HepG2 (cell line): ENCODE measurements around the gene JAM2. TPM values are rescaled to one million over a fixed set of nuclear protein-coding genes. Genes with fewer than 3 reads are reported as not detected.

Experiments used
- ATAC-seq: fragments of 200-7000 bp; cut with Tn5 transposase; 3 replicates; pipeline ENCODE4 v1.9.1; 2020; ENCODE audit warnings: mild to moderate bottlenecking, moderate library complexity
- BruUV-seq: library from RNA; stranded (reverse); fragments of 400-500 nt; replicated peaks from 2 replicates; lab custom pipeline; 2021; lab: Mats Ljungman, UMichigan
- CTCF ChIA-PET: fragments of 300-600 bp; formaldehyde crosslinking; extraction: SDS; loops from one replicate; lab custom pipeline; 2021; ENCODE audit warnings: low total read pairs, inconsistent platforms, low intra/inter-chr PET ratio; lab: Yijun Ruan, JAX
- POLR2A ChIA-PET: fragments of 350-600 bp; sonication (Branson Sonifier 250); formaldehyde crosslinking; loops from one replicate; lab custom pipeline; 2020; ENCODE audit warnings: antibody characterized with exemption, inconsistent platforms; lab: Yijun Ruan, JAX
- DNase-seq: peaks from one replicate; pipeline ENCODE4 v3.0.0-alpha.2; 2015; ENCODE audit warnings: low spot score
- FAIRE-seq: peaks from 3 replicates; lab custom pipeline; 2011; peaks lifted over from hg19 to GRCh38; lab: Jason Lieb, UNC
- H2AFZ ChIP-seq: one replicate; pipeline ENCODE4 v1.6.1; 2011; ENCODE audit warnings: low read length, inconsistent platforms
- H3K27ac ChIP-seq: fragments of 300-600 bp; 3 replicates; pipeline ENCODE4 v1.8.0; 2011; ENCODE audit warnings: mixed run types, mild to moderate bottlenecking, mixed read lengths, low read length, inconsistent platforms; ENCODE audit not compliant: insufficient read depth; ENCODE audit errors: extremely low read length
- H3K27me3 ChIP-seq, 2 experiments: fragments of 200-600 bp in 1 of 2; 2 replicates in 1 of 2; 3 replicates in 1 of 2; pipeline versions ENCODE4 v1.6.0 to v1.8.0; 2011; ENCODE audit warnings: low read length in 2 of 2, mild to moderate bottlenecking in 2 of 2, moderate library complexity in 2 of 2, inconsistent platforms in 1 of 2; ENCODE audit not compliant: insufficient read depth in 2 of 2, control insufficient read depth in 1 of 2
- H3K36me3 ChIP-seq, 2 experiments: fragments of 200-600 bp in 1 of 2; replicated peaks in 1 of 2; 2 replicates in 1 of 2; 3 replicates in 1 of 2; pipeline versions ENCODE4 v1.5.1 to v1.8.0; 2011; ENCODE audit warnings: low read length in 2 of 2, inconsistent platforms in 1 of 2; ENCODE audit not compliant: insufficient read depth in 2 of 2, control insufficient read depth in 1 of 2
- H3K4me1 ChIP-seq: 2 replicates; pipeline ENCODE4 v1.5.1; 2012; ENCODE audit warnings: low read length, inconsistent platforms; ENCODE audit not compliant: insufficient read depth
- H3K4me2 ChIP-seq: 2 replicates; pipeline ENCODE4 v1.6.0; 2011; ENCODE audit warnings: low read depth, low read length, inconsistent platforms
- H3K4me3 ChIP-seq, 3 experiments: fragments of 200-600 bp in 1 of 3; sonication (generic), shearing (Covaris generic) in 1 of 3; replicated peaks in 1 of 3; 2 replicates each; pipeline ENCODE4 v1.5.1; 2011 to 2016; ENCODE audit warnings: low read length in 3 of 3, inconsistent platforms in 2 of 3, low read depth in 2 of 3, mild to moderate bottlenecking in 2 of 3, control low read depth in 1 of 3, mixed read lengths in 1 of 3; ENCODE audit not compliant: insufficient read depth in 1 of 3
- H3K79me2 ChIP-seq: one replicate; pipeline ENCODE4 v1.6.1; 2011; ENCODE audit warnings: low read length, inconsistent platforms; ENCODE audit not compliant: insufficient read depth
- H3K9ac ChIP-seq: 2 replicates; pipeline ENCODE4 v1.6.0; 2011; ENCODE audit warnings: mild to moderate bottlenecking, low read depth, low read length, inconsistent platforms; ENCODE audit not compliant: insufficient read depth
- H3K9me3 ChIP-seq: 2 replicates; pipeline ENCODE4 v1.5.1; 2012; ENCODE audit warnings: mild to moderate bottlenecking, low read length
- H4K20me1 ChIP-seq: 2 replicates; pipeline ENCODE4 v1.6.0; 2011; ENCODE audit warnings: inconsistent platforms, mild to moderate bottlenecking, low read length, moderate library complexity; ENCODE audit not compliant: insufficient read depth
- FOXA3 ChIP-seq: IDR thresholded peaks from 2 replicates; pipeline ENCODE4 v1.6.1; 2016; ENCODE audit warnings: missing genetic modification reagents, missing compliant biosample characterization
- KAT8 ChIP-seq: IDR thresholded peaks from 2 replicates; pipeline ENCODE4 v1.6.1; 2016; ENCODE audit warnings: missing genetic modification reagents, missing compliant biosample characterization
- SIX1 ChIP-seq: sonication (generic); formaldehyde crosslinking; IDR thresholded peaks from 2 replicates; pipeline ENCODE4 v1.4.0; 2020; ENCODE audit warnings: missing genetic modification reagents, borderline replicate concordance
- SNAPC5 ChIP-seq: sonication (generic); formaldehyde crosslinking; IDR thresholded peaks from 2 replicates; pipeline ENCODE4 v1.8.1; 2023; ENCODE audit warnings: mild to moderate bottlenecking, missing genetic modification reagents, borderline replicate concordance
- ZNF160 ChIP-seq: sonication (generic); formaldehyde crosslinking; IDR thresholded peaks from 2 replicates; pipeline ENCODE4 v1.8.0; 2022; ENCODE audit warnings: mild to moderate bottlenecking, inconsistent platforms, missing genetic modification reagents
- ZNF431 ChIP-seq: sonication (generic); formaldehyde crosslinking; IDR thresholded peaks from 2 replicates; pipeline ENCODE4 v1.9.0; 2022; ENCODE audit warnings: missing genetic modification reagents, low read depth, mild to moderate bottlenecking, borderline replicate concordance
- ZNF496 ChIP-seq: sonication (generic); formaldehyde crosslinking; IDR thresholded peaks from 2 replicates; pipeline ENCODE4 v1.8.1; 2023; ENCODE audit warnings: mild to moderate bottlenecking, moderate library complexity, missing genetic modification reagents; ENCODE audit not compliant: insufficient replicate concordance
- ZNF556 ChIP-seq: sonication (generic); formaldehyde crosslinking; IDR thresholded peaks from 2 replicates; pipeline ENCODE4 v1.4.0; 2020; ENCODE audit warnings: mild to moderate bottlenecking, missing genetic modification reagents, borderline replicate concordance
- ZNF615 ChIP-seq: sonication (generic); formaldehyde crosslinking; IDR thresholded peaks from 2 replicates; pipeline ENCODE4 v1.5.0; 2020; ENCODE audit warnings: mild to moderate bottlenecking, missing genetic modification reagents, borderline replicate concordance
- WGBS: methylation state at CpG from one replicate; pipeline ENCODE4 v1.1.6; 2017; ENCODE audit warnings: low lambda C conversion rate; 5-methylcytosine and 5-hydroxymethylcytosine counted together
- in situ Hi-C: cut with HindIII; loops from 2 replicates; pipeline ENCODE4 v1.10.0; 2017; ENCODE audit warnings: low pct_unique_long_range_greater_than_20kb; ENCODE audit not compliant: extremely low pct_ligation_motif_present
- intact Hi-C: fragments of 100-400 bp; cut with micrococcal nuclease; formaldehyde crosslinking; loops from one replicate; pipeline ENCODE4 v1.10.0; 2022; ENCODE audit not compliant: unreplicated experiment
- polyA plus RNA-seq, 8 experiments: library from polyadenylated mRNA; depleted of rRNA in 3 of 8; stranded (reverse) in 7 of 8; unstranded in 1 of 8; fragments of >200 nt; fragmentation: Illumina TruSeq in 4 of 8; extraction: Trizol in 4 of 8; gene quantifications; 2 replicates each; pipeline versions ENCODE4 v1.2.1 to v1.2.3, GENCODE V29; 2011 to 2016; ENCODE audit warnings: low read depth in 4 of 8, missing spikeins in 1 of 8, mixed read lengths in 1 of 8; ENCODE audit not compliant: insufficient read depth in 1 of 8
- total RNA-seq, 5 experiments: library from RNA; depleted of rRNA; stranded (reverse); fragments of >200 nt; fragmentation: Illumina TruSeq; extraction: Trizol; gene quantifications; 2 replicates each; pipeline ENCODE4 v1.2.3, GENCODE V29; 2016; ENCODE audit warnings: low read depth in 1 of 5
- TF ChIP-seq, protein P1 (sequence below): sonication (generic); formaldehyde crosslinking; IDR thresholded peaks from 2 replicates; pipeline ENCODE4 v1.5.1; 2020; ENCODE audit warnings: mild to moderate bottlenecking, missing genetic modification reagents, moderate library complexity
- TF ChIP-seq, protein P2 (sequence below): sonication (generic); formaldehyde crosslinking; IDR thresholded peaks from 2 replicates; pipeline ENCODE4 v1.5.1; 2020; ENCODE audit warnings: missing genetic modification reagents, mild to moderate bottlenecking, borderline replicate concordance

The JAM2 gene
- total and polyA plus RNA-seq, 2 of the 13 experiments (the other 11 are each of a cell fraction or from before 2014, with no cell fraction given): 0.07 TPM; not detected in 1

- POLR2A ChIA-PET: no interaction called here
- Histone ChIP-seq H3K4me3 (no peak overlapping the region), H2AFZ (no peak overlapping the region), H3K9me3 (no peaks in the 10 kb centered on the region), H3K36me3 (peaks cover 8 to 48% of the 10 kb centered on the region in 2 experiments), H3K27ac (no peak overlapping the region), H3K4me2 (no peak overlapping the region), H4K20me1 (no peaks in the 10 kb centered on the region), H3K79me2 (no peaks in the 10 kb centered on the region), H3K9ac (no peak overlapping the region), H3K27me3 (no peaks in the 10 kb centered on the region), H3K4me1 (no peaks in the 10 kb centered on the region)
- ATAC-seq (no peak), DNase-seq (no peak), FAIRE-seq (no peak)
- no TSS peak for BruUV-seq
- in situ Hi-C loops: no loop called here
- 83% methylated on average over 1 of the region's 1 CpG for WGBS
- intact Hi-C loops: no loop called here
- no peak for TF ChIP-seq ZNF160 (CRISPR knock-in tag)
- TF ChIP-seq ZNF496 (CRISPR knock-in tag): no peak
- no peak for TF ChIP-seq FOXA3
- CTCF ChIA-PET: no interaction called here
Observed at GRCh38 chr21:25759573-25759972, 120.5 kb downstream of the JAM2 start.

DNA sequence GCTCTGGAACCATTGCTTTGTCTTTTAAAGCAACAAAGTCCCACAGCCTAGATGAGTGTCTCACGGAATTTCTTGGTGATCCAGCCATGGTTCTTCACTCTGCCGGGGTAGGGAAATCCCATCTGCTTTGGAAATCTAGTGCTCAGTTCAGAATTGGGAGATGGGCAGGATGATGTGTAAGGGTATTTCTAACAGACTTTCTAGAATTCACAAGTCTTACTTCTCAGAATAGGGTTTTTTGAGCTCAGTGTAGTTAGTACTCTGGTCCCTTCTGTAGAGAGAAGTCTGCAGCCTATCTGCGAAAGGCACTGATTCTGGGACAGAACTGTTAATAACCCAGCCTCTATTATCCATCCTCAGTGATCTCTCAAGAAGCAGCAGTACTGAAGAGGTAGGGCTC is 121.0 kb downstream of the JAM2 start:
- no peaks in the 10 kb centered on the region for H3K9me3 ChIP-seq
- BruUV-seq: no TSS peak
- no peak for ATAC-seq
- FAIRE-seq: no peak
- intact Hi-C loops: no loop called here
- ChIA-PET POLR2A (no interaction called here), CTCF (no interaction called here)
- no peaks in the 10 kb centered on the region for H4K20me1 ChIP-seq
- no peak overlapping the region for H2AFZ ChIP-seq
- no peak for DNase-seq
- H3K4me2 ChIP-seq: no peak overlapping the region
- H3K9ac ChIP-seq: no peak overlapping the region
- 96% methylated on average over 3 of the region's 3 CpGs for WGBS
- no peaks in the 10 kb centered on the region for H3K4me1 ChIP-seq
- no peak overlapping the region for H3K27ac ChIP-seq
- no peaks in the 10 kb centered on the region for H3K79me2 ChIP-seq
- peaks cover 8 to 50% of the 10 kb centered on the region in 2 experiments for H3K36me3 ChIP-seq
- in situ Hi-C loops: no loop called here
- no peak overlapping the region for H3K4me3 ChIP-seq
- H3K27me3 ChIP-seq: no peaks in the 10 kb centered on the region
- TF ChIP-seq KAT8 (CRISPR knock-in tag) (no peak), ZNF556 (CRISPR knock-in tag) (no peak), SNAPC5 (no peak), ZNF431 (CRISPR knock-in tag) (no peak), ZNF615 (CRISPR knock-in tag) (no peak), SIX1 (no peak)
- TF ChIP-seq, protein P1, sequence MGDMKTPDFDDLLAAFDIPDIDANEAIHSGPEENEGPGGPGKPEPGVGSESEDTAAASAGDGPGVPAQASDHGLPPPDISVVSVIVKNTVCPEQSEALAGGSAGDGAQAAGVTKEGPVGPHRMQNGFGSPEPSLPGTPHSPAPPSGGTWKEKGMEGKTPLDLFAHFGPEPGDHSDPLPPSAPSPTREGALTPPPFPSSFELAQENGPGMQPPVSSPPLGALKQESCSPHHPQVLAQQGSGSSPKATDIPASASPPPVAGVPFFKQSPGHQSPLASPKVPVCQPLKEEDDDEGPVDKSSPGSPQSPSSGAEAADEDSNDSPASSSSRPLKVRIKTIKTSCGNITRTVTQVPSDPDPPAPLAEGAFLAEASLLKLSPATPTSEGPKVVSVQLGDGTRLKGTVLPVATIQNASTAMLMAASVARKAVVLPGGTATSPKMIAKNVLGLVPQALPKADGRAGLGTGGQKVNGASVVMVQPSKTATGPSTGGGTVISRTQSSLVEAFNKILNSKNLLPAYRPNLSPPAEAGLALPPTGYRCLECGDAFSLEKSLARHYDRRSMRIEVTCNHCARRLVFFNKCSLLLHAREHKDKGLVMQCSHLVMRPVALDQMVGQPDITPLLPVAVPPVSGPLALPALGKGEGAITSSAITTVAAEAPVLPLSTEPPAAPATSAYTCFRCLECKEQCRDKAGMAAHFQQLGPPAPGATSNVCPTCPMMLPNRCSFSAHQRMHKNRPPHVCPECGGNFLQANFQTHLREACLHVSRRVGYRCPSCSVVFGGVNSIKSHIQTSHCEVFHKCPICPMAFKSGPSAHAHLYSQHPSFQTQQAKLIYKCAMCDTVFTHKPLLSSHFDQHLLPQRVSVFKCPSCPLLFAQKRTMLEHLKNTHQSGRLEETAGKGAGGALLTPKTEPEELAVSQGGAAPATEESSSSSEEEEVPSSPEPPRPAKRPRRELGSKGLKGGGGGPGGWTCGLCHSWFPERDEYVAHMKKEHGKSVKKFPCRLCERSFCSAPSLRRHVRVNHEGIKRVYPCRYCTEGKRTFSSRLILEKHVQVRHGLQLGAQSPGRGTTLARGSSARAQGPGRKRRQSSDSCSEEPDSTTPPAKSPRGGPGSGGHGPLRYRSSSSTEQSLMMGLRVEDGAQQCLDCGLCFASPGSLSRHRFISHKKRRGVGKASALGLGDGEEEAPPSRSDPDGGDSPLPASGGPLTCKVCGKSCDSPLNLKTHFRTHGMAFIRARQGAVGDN (CRISPR knock-in tag): no peak
- TF ChIP-seq, protein P2, sequence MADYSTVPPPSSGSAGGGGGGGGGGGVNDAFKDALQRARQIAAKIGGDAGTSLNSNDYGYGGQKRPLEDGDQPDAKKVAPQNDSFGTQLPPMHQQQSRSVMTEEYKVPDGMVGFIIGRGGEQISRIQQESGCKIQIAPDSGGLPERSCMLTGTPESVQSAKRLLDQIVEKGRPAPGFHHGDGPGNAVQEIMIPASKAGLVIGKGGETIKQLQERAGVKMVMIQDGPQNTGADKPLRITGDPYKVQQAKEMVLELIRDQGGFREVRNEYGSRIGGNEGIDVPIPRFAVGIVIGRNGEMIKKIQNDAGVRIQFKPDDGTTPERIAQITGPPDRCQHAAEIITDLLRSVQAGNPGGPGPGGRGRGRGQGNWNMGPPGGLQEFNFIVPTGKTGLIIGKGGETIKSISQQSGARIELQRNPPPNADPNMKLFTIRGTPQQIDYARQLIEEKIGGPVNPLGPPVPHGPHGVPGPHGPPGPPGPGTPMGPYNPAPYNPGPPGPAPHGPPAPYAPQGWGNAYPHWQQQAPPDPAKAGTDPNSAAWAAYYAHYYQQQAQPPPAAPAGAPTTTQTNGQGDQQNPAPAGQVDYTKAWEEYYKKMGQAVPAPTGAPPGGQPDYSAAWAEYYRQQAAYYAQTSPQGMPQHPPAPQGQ (CRISPR knock-in tag): no peak
